Measurements from ENCODE around the gene FRMD4A.

FRMD4A gene

GRCh38 chr10:13871776-13872175 is 458.9 kb downstream of the FRMD4A start:
- H2AFZ ChIP-seq (ENCODE audit: low read depth, low read length, severe bottlenecking), result no peak overlapping the region
- H4K20me1 ChIP-seq (ENCODE audit: low read depth, low read length), result no peaks in the 10 kb centered on the region
- no peaks in the 10 kb centered on the region for H3K9me2 ChIP-seq (replicated peaks; ENCODE audit: insufficient read depth, low read length)
- H3K4me3 ChIP-seq (ENCODE audit: insufficient read depth, low read length, poor library complexity, severe bottlenecking), result no peak overlapping the region
- H3K27me3 ChIP-seq (ENCODE audit: low read length), result no peaks in the 10 kb centered on the region
- TF ChIP-seq, protein P1, sequence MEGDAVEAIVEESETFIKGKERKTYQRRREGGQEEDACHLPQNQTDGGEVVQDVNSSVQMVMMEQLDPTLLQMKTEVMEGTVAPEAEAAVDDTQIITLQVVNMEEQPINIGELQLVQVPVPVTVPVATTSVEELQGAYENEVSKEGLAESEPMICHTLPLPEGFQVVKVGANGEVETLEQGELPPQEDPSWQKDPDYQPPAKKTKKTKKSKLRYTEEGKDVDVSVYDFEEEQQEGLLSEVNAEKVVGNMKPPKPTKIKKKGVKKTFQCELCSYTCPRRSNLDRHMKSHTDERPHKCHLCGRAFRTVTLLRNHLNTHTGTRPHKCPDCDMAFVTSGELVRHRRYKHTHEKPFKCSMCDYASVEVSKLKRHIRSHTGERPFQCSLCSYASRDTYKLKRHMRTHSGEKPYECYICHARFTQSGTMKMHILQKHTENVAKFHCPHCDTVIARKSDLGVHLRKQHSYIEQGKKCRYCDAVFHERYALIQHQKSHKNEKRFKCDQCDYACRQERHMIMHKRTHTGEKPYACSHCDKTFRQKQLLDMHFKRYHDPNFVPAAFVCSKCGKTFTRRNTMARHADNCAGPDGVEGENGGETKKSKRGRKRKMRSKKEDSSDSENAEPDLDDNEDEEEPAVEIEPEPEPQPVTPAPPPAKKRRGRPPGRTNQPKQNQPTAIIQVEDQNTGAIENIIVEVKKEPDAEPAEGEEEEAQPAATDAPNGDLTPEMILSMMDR (IDR thresholded peaks at IDR 0.05; ENCODE audit: insufficient read depth, low read length, poor library complexity, severe bottlenecking), result no peak
- TF ChIP-seq EZH2phosphoT487 (conservative IDR thresholded peaks at IDR 0.05; ENCODE audit: low read length), result no peak
- no peaks in the 10 kb centered on the region for H3K79me2 ChIP-seq (ENCODE audit: insufficient read depth, low read length)
- H3K9ac ChIP-seq (ENCODE audit: low read length), result no peak overlapping the region
- H3K36me3 ChIP-seq (ENCODE audit: low read length), result no peaks in the 10 kb centered on the region
- H3K9me3 ChIP-seq (ENCODE audit: insufficient read depth, low read length), result no peaks in the 10 kb centered on the region
- no peak overlapping the region for H3K27ac ChIP-seq (ENCODE audit: low read depth, low read length)
- no peaks in the 10 kb centered on the region for H3F3A ChIP-seq (ENCODE audit: insufficient read depth)
- H3K4me2 ChIP-seq (ENCODE audit: low read depth, low read length, poor library complexity, severe bottlenecking), result no peak overlapping the region

DNA sequence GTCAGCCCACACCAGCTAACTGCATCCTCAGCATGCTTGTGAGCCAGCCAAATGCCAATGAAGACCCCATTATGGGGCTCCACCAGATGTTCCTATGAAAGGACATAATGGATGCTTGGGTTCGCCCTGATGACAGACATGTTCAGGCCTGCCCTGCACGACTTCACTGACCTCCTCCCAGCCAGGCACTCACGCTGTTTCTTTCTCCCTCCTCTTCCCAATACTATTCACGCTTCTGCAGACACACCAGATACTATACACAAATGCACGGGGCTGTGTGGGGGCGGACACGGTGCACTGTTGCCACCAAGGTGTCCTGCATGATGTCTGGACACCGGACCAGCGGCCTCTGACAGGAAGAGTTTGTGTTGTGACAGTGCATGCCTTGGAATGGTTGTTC is 459.7 kb downstream of the FRMD4A start:
- Histone ChIP-seq H3K27me3 (ENCODE audit: low read length) (no peaks in the 10 kb centered on the region), H3K79me2 (ENCODE audit: insufficient read depth, low read length) (no peaks in the 10 kb centered on the region), H3K4me3 (ENCODE audit: insufficient read depth, low read length, poor library complexity, severe bottlenecking) (no peak overlapping the region), H3F3A (ENCODE audit: insufficient read depth) (no peaks in the 10 kb centered on the region), H3K9me2 (replicated peaks; ENCODE audit: insufficient read depth, low read length) (no peaks in the 10 kb centered on the region), H3K36me3 (ENCODE audit: low read length) (no peaks in the 10 kb centered on the region), H3K27ac (ENCODE audit: low read depth, low read length) (no peak overlapping the region), H2AFZ (ENCODE audit: low read depth, low read length, severe bottlenecking) (no peak overlapping the region), H4K20me1 (ENCODE audit: low read depth, low read length) (no peaks in the 10 kb centered on the region), H3K9me3 (ENCODE audit: insufficient read depth, low read length) (no peaks in the 10 kb centered on the region), H3K9ac (ENCODE audit: low read length) (no peak overlapping the region), H3K4me2 (ENCODE audit: low read depth, low read length, poor library complexity, severe bottlenecking) (no peak overlapping the region)
- TF ChIP-seq, protein P1 (IDR thresholded peaks at IDR 0.05; ENCODE audit: insufficient read depth, low read length, poor library complexity, severe bottlenecking), result no peak
- TF ChIP-seq EZH2phosphoT487 (conservative IDR thresholded peaks at IDR 0.05; ENCODE audit: low read length), result no peak

DNA sequence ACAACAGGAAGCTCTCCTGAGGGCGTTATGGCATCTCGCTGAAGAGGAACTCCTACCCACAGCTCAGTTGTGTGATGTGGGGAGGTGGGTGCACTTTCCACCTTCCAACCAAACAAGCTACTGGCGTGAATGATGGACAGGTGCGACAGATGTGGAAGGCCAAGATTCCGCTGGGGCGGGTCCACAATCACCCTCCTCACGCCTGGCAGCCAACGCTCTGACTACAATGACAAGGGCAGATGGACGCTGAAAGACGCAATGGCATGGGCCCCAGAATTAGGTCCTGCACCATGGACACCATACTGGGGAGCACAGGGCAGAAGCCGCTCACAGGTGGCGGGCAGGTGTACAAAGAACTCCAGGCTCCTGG is 461.4 kb downstream of the FRMD4A start:
- Histone ChIP-seq H3K27ac (ENCODE audit: low read depth, low read length) (no peak overlapping the region), H3K79me2 (ENCODE audit: insufficient read depth, low read length) (no peaks in the 10 kb centered on the region), H3K4me2 (ENCODE audit: low read depth, low read length, poor library complexity, severe bottlenecking) (no peak overlapping the region)

More for the DNA sequence above, 461.4 kb downstream of the FRMD4A start:
- H3K9me3 ChIP-seq (ENCODE audit: insufficient read depth, low read length), result no peaks in the 10 kb centered on the region
- no peaks in the 10 kb centered on the region for H3K9me2 ChIP-seq (replicated peaks; ENCODE audit: insufficient read depth, low read length)
- H3F3A ChIP-seq (ENCODE audit: insufficient read depth), result no peaks in the 10 kb centered on the region
- H2AFZ ChIP-seq (ENCODE audit: low read depth, low read length, severe bottlenecking), result no peak overlapping the region
- no peak overlapping the region for H3K4me3 ChIP-seq (ENCODE audit: insufficient read depth, low read length, poor library complexity, severe bottlenecking)
- no peaks in the 10 kb centered on the region for H3K27me3 ChIP-seq (ENCODE audit: low read length)
- no peak overlapping the region for H3K9ac ChIP-seq (ENCODE audit: low read length)
- H4K20me1 ChIP-seq (ENCODE audit: low read depth, low read length), result no peaks in the 10 kb centered on the region
- no peaks in the 10 kb centered on the region for H3K36me3 ChIP-seq (ENCODE audit: low read length)
- TF ChIP-seq, protein P1 (IDR thresholded peaks at IDR 0.05; ENCODE audit: insufficient read depth, low read length, poor library complexity, severe bottlenecking), result no peak
- no peak for TF ChIP-seq EZH2phosphoT487 (conservative IDR thresholded peaks at IDR 0.05; ENCODE audit: low read length)

Data from SU-DHL-6 (cell line).